HG02938 (cell line): ENCODE results near the gene SLC15A1.
"Not testable (repeated sequence)": the region's sequence is repeated elsewhere in the genome, so short reads cannot be mapped to it uniquely, and the experiment has no call there.

Experiments used
- ATAC-seq: cut with Tn5 transposase; IDR thresholded peaks from one replicate; pipeline ENCODE4 v1.9.1; 2021; ENCODE audit warnings: mild to moderate bottlenecking, moderate library complexity; ENCODE audit not compliant: unreplicated experiment

SLC15A1 gene

GRCh38 chr13:98664924-98665637, 87.4 kb downstream of the SLC15A1 start:
- ATAC-seq: no peak

GRCh38 chr13:98664510-98664909, 88.0 kb downstream of the SLC15A1 start:
- ATAC-seq: no peak

GRCh38 chr13:98664047-98664446, 88.4 kb downstream of the SLC15A1 start:
- ATAC-seq: no peak

GRCh38 chr13:98658131-98658530, 94.3 kb downstream of the SLC15A1 start:
- no peak for ATAC-seq

- ATAC-seq: no peak
Observed at GRCh38 chr13:98657506-98658085, 94.9 kb downstream of the SLC15A1 start.

GRCh38 chr13:98656223-98656622, 96.2 kb downstream of the SLC15A1 start:
- ATAC-seq: no peak

- peak; percentile 89 for ATAC-seq
Observed at GRCh38 chr13:98653463-98653985, 98.9 kb downstream of the SLC15A1 start.

- no peak for ATAC-seq
Observed at GRCh38 chr13:98652721-98653462, 99.6 kb downstream of the SLC15A1 start.

GRCh38 chr13:98652276-98652675, 100.2 kb downstream of the SLC15A1 start:
- ATAC-seq: no peak

GRCh38 chr13:98651744-98652143, 100.7 kb downstream of the SLC15A1 start:
- no peak for ATAC-seq

GRCh38 chr13:98650396-98651107, 101.9 kb downstream of the SLC15A1 start:
- no peak for ATAC-seq

- ATAC-seq: no peak
Observed at GRCh38 chr13:98649861-98650260, 102.6 kb downstream of the SLC15A1 start.

GRCh38 chr13:98648686-98649085, 103.8 kb downstream of the SLC15A1 start:
- no peak for ATAC-seq

- no peak for ATAC-seq
Observed at GRCh38 chr13:98648141-98648540, 104.3 kb downstream of the SLC15A1 start.

GRCh38 chr13:98647121-98647520, 105.4 kb downstream of the SLC15A1 start:
- no peak for ATAC-seq

- ATAC-seq: no peak
Observed at GRCh38 chr13:98643479-98643878, 109.0 kb downstream of the SLC15A1 start.

- no peak for ATAC-seq
Observed at GRCh38 chr13:98641075-98641474, 111.4 kb downstream of the SLC15A1 start.

- ATAC-seq: not testable (repeated sequence)
Observed at GRCh38 chr13:98639785-98640184, 112.7 kb downstream of the SLC15A1 start.

GRCh38 chr13:98638352-98638751, 114.1 kb downstream of the SLC15A1 start:
- ATAC-seq: not testable (repeated sequence)
